MG63 (cell line): Measurements from ENCODE around the gene CRELD1. TPM values are rescaled to one million over a fixed set of nuclear protein-coding genes. Genes with fewer than 3 reads are reported as not detected.
"Not testable (repeated sequence)": the region's sequence is repeated elsewhere in the genome, so short reads cannot be mapped to it uniquely, and the experiment has no call there.

ENCODE experiments used
- DNase-seq: peaks from one replicate; pipeline ENCODE4 v3.0.0-alpha.2; 2020
- H3K27me3 ChIP-seq: fragments of 250-450 bp; sonication (Bioruptor Pico); 2 replicates; pipeline ENCODE4 v1.5.1; 2020; ENCODE audit warnings: mild to moderate bottlenecking, moderate library complexity
- H3K36me3 ChIP-seq: fragments of 250-450 bp; sonication (Bioruptor Pico); 2 replicates; pipeline ENCODE4 v1.5.1; 2020; ENCODE audit warnings: mild to moderate bottlenecking, moderate library complexity
- H3K4me3 ChIP-seq: fragments of 250-450 bp; sonication (Bioruptor Pico); 2 replicates; pipeline ENCODE4 v1.5.1; 2020; ENCODE audit warnings: mild to moderate bottlenecking, moderate library complexity
- H3K9me3 ChIP-seq: fragments of 250-450 bp; sonication (Bioruptor Pico); 2 replicates; pipeline ENCODE4 v1.5.1; 2020; ENCODE audit warnings: mild to moderate bottlenecking, moderate library complexity
- total RNA-seq: library from RNA; depleted of rRNA; stranded (reverse); fragments of >200 nt; shearing (Covaris generic); gene quantifications from 2 replicates; pipeline ENCODE4 v1.2.3, GENCODE V29; 2014; ENCODE audit warnings: low replicate concordance; rRNA removed

CRELD1 gene
- total RNA-seq: 19.1 and 22.6 TPM in 2 replicates

- Histone ChIP-seq H3K27me3 (no peaks in the 10 kb centered on the region), H3K4me3 (peak within 1 kb of the TSS; percentile 78), H3K36me3 (no peaks in the 10 kb centered on the region; the same call in 1 of the 2 replicates), H3K9me3 (no peaks in the 10 kb centered on the region)
- DNase-seq: peak; percentile 92
Observed at GRCh38 chr3:9933561-9934234, at the start of gene CRELD1. CRELD1 (plus strand) TSS chr3:9933834; CDS start chr3:9934439, 605 bp downstream.

DNA sequence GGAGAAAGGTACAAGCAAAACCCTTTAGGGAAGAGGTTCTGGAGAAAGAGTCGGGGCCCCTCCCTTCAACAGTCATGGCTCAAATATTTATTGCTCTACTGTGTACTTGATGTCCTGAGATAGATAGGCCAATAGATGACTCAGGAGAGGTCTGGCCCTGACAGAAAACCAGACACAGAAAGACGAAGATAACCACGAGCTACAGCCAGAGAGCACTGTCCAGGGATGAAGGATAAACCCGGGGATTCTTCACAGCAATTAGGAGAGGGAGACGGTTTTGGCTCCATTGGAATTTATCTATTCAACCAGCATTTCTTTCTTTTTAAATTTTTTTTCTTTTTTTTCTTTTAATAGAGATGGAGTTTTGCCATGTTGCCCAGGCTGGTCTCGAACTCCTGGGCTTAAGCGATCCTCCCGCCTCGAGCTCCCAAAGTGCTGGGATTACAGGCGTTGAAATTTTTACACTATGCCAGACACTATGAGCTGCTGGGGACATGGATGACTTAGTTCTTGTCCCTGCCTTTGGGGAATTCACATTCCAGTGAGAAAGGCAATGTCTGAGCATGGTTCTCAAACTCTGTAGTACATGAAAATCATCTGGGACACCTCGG lies 49.0 kb upstream of the CRELD1 start:
- peak; percentile 69 for DNase-seq
- H3K36me3 ChIP-seq: no peaks in the 10 kb centered on the region
- H3K27me3 ChIP-seq: no peaks in the 10 kb centered on the region
- no peak overlapping the region for H3K4me3 ChIP-seq
- H3K9me3 ChIP-seq: no peaks in the 10 kb centered on the region

GRCh38 chr3:9886328-9886727 lies 47.3 kb upstream of the CRELD1 start:
- no peak for DNase-seq
- Histone ChIP-seq H3K9me3 (no peaks in the 10 kb centered on the region), H3K36me3 (no peaks in the 10 kb centered on the region), H3K4me3 (no peak overlapping the region), H3K27me3 (no peaks in the 10 kb centered on the region)

DNA sequence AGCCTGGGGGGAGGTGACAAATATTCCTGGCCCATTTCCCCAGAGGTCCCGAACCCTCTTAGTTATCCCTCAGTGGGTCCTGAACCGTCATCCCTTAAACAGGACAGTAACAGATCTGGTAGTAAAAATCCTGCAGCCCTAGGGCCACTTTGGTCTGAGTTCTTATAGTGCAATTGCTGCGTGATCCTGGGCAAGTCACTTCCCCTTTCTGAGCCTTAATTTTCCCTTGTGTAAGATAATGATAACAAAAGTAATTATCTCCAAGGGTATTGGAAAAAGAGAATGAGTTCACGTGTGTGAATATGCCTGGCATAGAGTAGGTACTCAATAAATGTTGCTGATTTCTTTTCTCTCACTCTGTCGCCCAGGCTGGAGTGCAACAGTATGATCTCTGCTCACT lies 46.2 kb upstream of the CRELD1 start:
- no peaks in the 10 kb centered on the region for H3K27me3 ChIP-seq
- DNase-seq: no peak
- no peaks in the 10 kb centered on the region for H3K9me3 ChIP-seq
- H3K4me3 ChIP-seq: no peak overlapping the region
- H3K36me3 ChIP-seq: peaks cover 8% of the 10 kb centered on the region

GRCh38 chr3:9888540-9888939 lies 45.1 kb upstream of the CRELD1 start:
- no peaks in the 10 kb centered on the region for H3K27me3 ChIP-seq

DNA sequence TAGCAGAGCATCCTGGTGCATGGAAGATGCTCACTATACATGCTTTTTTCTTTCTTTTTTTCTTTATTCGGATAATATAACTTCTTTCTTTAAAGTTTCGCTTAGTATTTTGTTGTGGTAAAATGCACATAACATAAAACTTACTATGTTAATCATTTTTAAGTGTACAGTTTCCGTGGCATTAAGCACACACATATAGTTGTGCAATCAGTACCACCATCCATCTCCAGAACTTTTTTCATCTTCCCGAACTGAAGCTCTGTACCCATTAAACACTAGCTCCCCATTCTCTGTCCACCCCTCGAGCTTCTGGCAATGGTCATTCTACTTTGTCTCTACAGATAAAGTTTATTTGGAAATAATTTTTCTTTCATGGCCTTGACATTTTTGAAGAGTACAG lies 44.2 kb upstream of the CRELD1 start:
- Histone ChIP-seq H3K36me3 (peaks cover 25% of the 10 kb centered on the region), H3K9me3 (no peaks in the 10 kb centered on the region), H3K4me3 (no peak overlapping the region; the same call in 1 of the 2 replicates), H3K27me3 (no peaks in the 10 kb centered on the region)
- no peak for DNase-seq

More at GRCh38 chr3:9888540-9888939, 45.1 kb upstream of the CRELD1 start:
- H3K36me3 ChIP-seq: peaks cover 18% of the 10 kb centered on the region
- no peak overlapping the region for H3K4me3 ChIP-seq
- DNase-seq: no peak
- no peaks in the 10 kb centered on the region for H3K9me3 ChIP-seq

- H3K4me3 ChIP-seq: peak within 1 kb of the TSS; percentile 90
- no peaks in the 10 kb centered on the region for H3K9me3 ChIP-seq
- peak; percentile 79 for DNase-seq
- peaks cover 31% of the 10 kb centered on the region for H3K36me3 ChIP-seq
- no peaks in the 10 kb centered on the region for H3K27me3 ChIP-seq
Observed at GRCh38 chr3:9890249-9891071, 43.2 kb upstream of the CRELD1 start, which contains the start of gene JAGN1. JAGN1 (plus strand) TSS chr3:9890610; CDS start chr3:9890723, 113 bp downstream.

- H3K36me3 ChIP-seq: peaks cover 31% of the 10 kb centered on the region
- DNase-seq: no peak
- peak overlapping the region; percentile 90 for H3K4me3 ChIP-seq
- no peaks in the 10 kb centered on the region for H3K9me3 ChIP-seq
- no peaks in the 10 kb centered on the region for H3K27me3 ChIP-seq
Observed at GRCh38 chr3:9891072-9891622, 42.5 kb upstream of the CRELD1 start.

DNA sequence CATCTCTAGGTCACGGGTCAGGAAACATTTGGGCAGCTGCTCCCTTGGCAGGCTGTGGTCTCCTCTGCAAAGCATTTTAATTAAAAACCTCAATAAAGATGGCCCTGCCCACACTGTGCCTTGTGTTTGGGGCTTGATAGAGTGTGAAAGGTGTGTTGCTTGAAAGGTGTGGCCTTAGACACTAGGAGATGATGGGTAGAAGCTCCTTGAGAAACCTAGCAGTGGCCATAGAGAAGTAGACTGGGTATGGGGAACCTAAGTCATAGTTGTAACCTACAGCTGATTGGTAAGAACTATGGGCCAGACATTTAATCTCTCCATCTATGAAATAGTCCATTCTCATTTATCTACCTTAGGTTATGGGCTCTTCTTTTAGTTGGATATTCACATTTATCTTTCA lies 39.9 kb upstream of the CRELD1 start:
- Histone ChIP-seq H3K4me3 (no peak overlapping the region), H3K27me3 (no peaks in the 10 kb centered on the region), H3K9me3 (no peaks in the 10 kb centered on the region), H3K36me3 (peaks cover 31% of the 10 kb centered on the region)
- no peak for DNase-seq

GRCh38 chr3:9895715-9896114 lies 37.9 kb upstream of the CRELD1 start:
- DNase-seq, H3K9me3 ChIP-seq, H3K4me3 ChIP-seq, H3K27me3 ChIP-seq: not testable (repeated sequence)
- H3K36me3 ChIP-seq: peaks cover 31% of the 10 kb centered on the region

GRCh38 chr3:9896755-9897407 lies 36.8 kb upstream of the CRELD1 start:
- H3K9me3 ChIP-seq, H3K4me3 ChIP-seq, DNase-seq, H3K27me3 ChIP-seq: not testable (repeated sequence)
- peaks cover 27% of the 10 kb centered on the region for H3K36me3 ChIP-seq

GRCh38 chr3:9897408-9898372 lies 35.9 kb upstream of the CRELD1 start:
- Histone ChIP-seq H3K27me3 (no peaks in the 10 kb centered on the region), H3K4me3 (no peak overlapping the region), H3K36me3 (peaks cover 21% of the 10 kb centered on the region), H3K9me3 (no peaks in the 10 kb centered on the region)
- peak; percentile 30 for DNase-seq

DNA sequence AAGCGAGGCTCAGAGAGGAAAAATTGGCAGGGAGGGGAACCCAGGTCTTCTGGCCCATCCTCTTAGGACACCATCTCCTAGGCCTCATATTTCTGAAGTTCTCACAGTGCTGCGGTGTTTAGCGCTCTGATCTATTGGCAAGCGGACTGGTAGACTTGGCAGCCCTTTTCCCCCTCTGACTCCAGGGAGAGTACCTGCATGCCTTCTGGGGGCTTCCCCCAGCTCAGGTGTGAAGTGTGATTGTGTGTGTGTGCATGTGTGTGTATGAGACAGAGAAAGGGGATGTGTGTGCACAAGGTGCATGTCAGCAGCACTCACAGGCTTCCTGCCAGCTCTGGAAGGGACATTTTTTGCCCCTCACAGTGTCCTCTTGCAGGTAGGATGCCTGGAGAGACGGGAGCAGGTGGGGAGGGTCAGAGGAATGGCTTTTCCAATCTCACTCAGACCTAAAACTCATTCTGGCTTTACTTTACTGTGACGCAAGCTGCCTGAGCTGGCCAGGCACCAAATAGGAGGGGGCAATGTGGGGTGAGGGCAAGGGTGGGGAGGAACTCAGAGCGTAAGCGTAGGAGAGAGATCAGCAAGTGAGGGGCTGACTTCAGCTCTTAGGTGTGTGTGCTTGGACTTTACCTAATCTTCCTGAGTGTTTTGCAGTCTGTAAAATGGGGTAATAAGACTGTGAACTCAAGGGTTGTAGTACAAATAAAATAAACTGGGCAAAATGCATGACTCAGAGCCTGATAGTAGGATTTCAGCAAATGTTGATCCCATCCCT lies 35.0 kb upstream of the CRELD1 start:
- H3K4me3 ChIP-seq: no peak overlapping the region
- H3K9me3 ChIP-seq: no peaks in the 10 kb centered on the region
- no peaks in the 10 kb centered on the region for H3K27me3 ChIP-seq
- DNase-seq: no peak
- peaks cover 12% of the 10 kb centered on the region for H3K36me3 ChIP-seq

DNA sequence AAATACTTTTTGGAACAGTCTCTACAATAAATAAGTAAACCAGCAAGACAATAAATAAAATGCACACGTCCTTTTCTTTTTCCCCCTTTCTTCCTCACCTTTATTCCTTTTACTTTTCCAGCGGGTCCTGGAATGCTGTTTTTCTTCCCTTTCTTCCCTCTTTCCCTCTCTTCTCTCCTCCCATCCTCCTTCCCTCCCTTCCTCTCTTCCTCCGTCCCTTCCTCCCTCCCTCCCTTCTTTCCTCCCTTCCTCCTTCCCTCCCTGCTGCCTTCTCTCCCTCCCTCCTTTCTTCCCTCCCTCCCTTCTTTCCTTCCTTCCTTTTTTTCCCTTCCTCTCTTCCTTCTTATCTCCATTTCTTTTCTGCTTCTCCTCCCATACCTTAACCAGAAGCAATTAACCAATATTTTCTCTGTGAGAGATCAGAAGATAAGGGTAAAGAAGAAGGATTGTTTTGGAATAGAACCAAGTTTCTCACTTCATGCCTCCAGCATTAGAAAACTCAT lies 34.3 kb upstream of the CRELD1 start:
- Histone ChIP-seq H3K4me3 (no peak overlapping the region), H3K9me3 (no peaks in the 10 kb centered on the region), H3K27me3 (no peaks in the 10 kb centered on the region), H3K36me3 (peaks cover 6% of the 10 kb centered on the region)
- DNase-seq: no peak

GRCh38 chr3:9900965-9901415 lies 32.6 kb upstream of the CRELD1 start:
- H3K9me3 ChIP-seq, DNase-seq, H3K36me3 ChIP-seq, H3K4me3 ChIP-seq, H3K27me3 ChIP-seq: not testable (repeated sequence)
